Astrocyte (in vitro differentiated cells and primary cell): ENCODE measurements around the gene GUCY2D. TPM values are rescaled to one million over a fixed set of nuclear protein-coding genes. Genes with fewer than 3 reads are reported as not detected.

Experiments used
- DNase-seq: peaks from one replicate; pipeline ENCODE4 v3.0.0-alpha.2; 2010; ENCODE audit warnings: low read depth
- FAIRE-seq: peaks from 2 replicates; lab custom pipeline; 2011; peaks lifted over from hg19 to GRCh38; lab: Jason Lieb, UNC
- H2AFZ ChIP-seq: 2 replicates; pipeline ENCODE4 v1.6.0; 2012; ENCODE audit warnings: low read depth, low read length, inconsistent platforms
- H3K27ac ChIP-seq: 2 replicates; pipeline ENCODE4 v1.5.1; 2011; ENCODE audit warnings: low read depth, low read length, inconsistent platforms
- H3K27me3 ChIP-seq: 2 replicates; pipeline ENCODE4 v1.6.0; 2011; ENCODE audit warnings: low read length, inconsistent platforms; ENCODE audit not compliant: insufficient read depth
- H3K36me3 ChIP-seq: 2 replicates; pipeline ENCODE4 v1.5.1; 2011; ENCODE audit warnings: low read length, inconsistent platforms; ENCODE audit not compliant: insufficient read depth
- H3K4me1 ChIP-seq: 2 replicates; pipeline ENCODE4 v1.5.1; 2011; ENCODE audit warnings: low read length, inconsistent platforms; ENCODE audit not compliant: insufficient read depth
- H3K4me2 ChIP-seq: 2 replicates; pipeline ENCODE4 v1.6.0; 2012; ENCODE audit warnings: low read length, inconsistent platforms
- H3K4me3 ChIP-seq: 2 replicates; pipeline ENCODE4 v1.5.1; 2011; ENCODE audit warnings: low read depth, mild to moderate bottlenecking, low read length, inconsistent platforms; ENCODE audit not compliant: insufficient read depth
- H3K79me2 ChIP-seq: 2 replicates; pipeline ENCODE4 v1.6.0; 2012; ENCODE audit warnings: mild to moderate bottlenecking, low read length, inconsistent platforms; ENCODE audit not compliant: insufficient read depth
- H3K9ac ChIP-seq: 2 replicates; pipeline ENCODE4 v1.6.0; 2012; ENCODE audit warnings: mild to moderate bottlenecking, low read length, inconsistent platforms
- H3K9me3 ChIP-seq: 2 replicates; pipeline ENCODE4 v1.5.1; 2012; ENCODE audit warnings: low read depth, mild to moderate bottlenecking, low read length, inconsistent platforms; ENCODE audit not compliant: insufficient read depth
- H4K20me1 ChIP-seq: 2 replicates; pipeline ENCODE4 v1.6.0; 2012; ENCODE audit warnings: low read length, inconsistent platforms; ENCODE audit not compliant: insufficient read depth
- H3K27ac Mint-ChIP-seq: one replicate; pipeline ENCODE4 v1.8.0; 2021; ENCODE audit warnings: mild to moderate bottlenecking, mixed read lengths; ENCODE audit not compliant: unreplicated experiment
- H3K27me3 Mint-ChIP-seq: one replicate; pipeline ENCODE4 v1.8.0; 2021; ENCODE audit warnings: low read depth, mixed read lengths; ENCODE audit not compliant: unreplicated experiment
- H3K36me3 Mint-ChIP-seq: one replicate; pipeline ENCODE4 v1.8.0; 2021; ENCODE audit warnings: low read depth, mixed read lengths; ENCODE audit not compliant: unreplicated experiment
- H3K4me1 Mint-ChIP-seq: one replicate; pipeline ENCODE4 v1.8.0; 2021; ENCODE audit warnings: low read depth, mixed read lengths; ENCODE audit not compliant: unreplicated experiment
- H3K4me3 Mint-ChIP-seq: one replicate; pipeline ENCODE4 v1.8.0; 2021; ENCODE audit warnings: mild to moderate bottlenecking, moderate library complexity, mixed read lengths; ENCODE audit not compliant: unreplicated experiment
- H3K9me3 Mint-ChIP-seq: one replicate; pipeline ENCODE4 v1.8.0; 2021; ENCODE audit warnings: mild to moderate bottlenecking, mixed read lengths; ENCODE audit not compliant: unreplicated experiment
- EZH2 ChIP-seq: IDR thresholded peaks from 2 replicates; pipeline ENCODE4 v1.6.1; 2012; ENCODE audit warnings: mild to moderate bottlenecking, low read length, inconsistent platforms; ENCODE audit not compliant: insufficient read depth
- total RNA-seq: library from RNA; stranded (reverse); gene quantifications from 2 replicates; pipeline ENCODE4 v1.2.1, GENCODE V29; 2021
- TF ChIP-seq, protein P1 (sequence below): IDR thresholded peaks from 2 replicates; pipeline ENCODE4 v1.5.1; 2011; ENCODE audit warnings: low read depth, mild to moderate bottlenecking, inconsistent platforms, low read length, moderate library complexity; ENCODE audit not compliant: insufficient read depth

Gene GUCY2D
- total RNA-seq, 1 donor from 2014 or later = not detected

- no peak overlapping the region for H3K4me2 ChIP-seq
- Mint-ChIP-seq H3K9me3 (peaks cover 3% of the 10 kb centered on the region), H3K36me3 (no peaks in the 10 kb centered on the region), H3K4me3 (no peak overlapping the region), H3K4me1 (peaks cover 2% of the 10 kb centered on the region), H3K27ac (no peak overlapping the region), H3K27me3 (peaks cover 94% of the 10 kb centered on the region)
- DNase-seq = no peak
- H3K4me1 ChIP-seq = no peaks in the 10 kb centered on the region
- no peaks in the 10 kb centered on the region for H3K9me3 ChIP-seq
- peaks cover 51% of the 10 kb centered on the region for H3K27me3 ChIP-seq
- H3K79me2 ChIP-seq = no peaks in the 10 kb centered on the region
- no peak overlapping the region for H3K9ac ChIP-seq
- H3K36me3 ChIP-seq = no peaks in the 10 kb centered on the region
- no peaks in the 10 kb centered on the region for H4K20me1 ChIP-seq
- H2AFZ ChIP-seq = no peak overlapping the region
- no peak overlapping the region for H3K4me3 ChIP-seq
- H3K27ac ChIP-seq = no peak overlapping the region
- TF ChIP-seq, protein P1, sequence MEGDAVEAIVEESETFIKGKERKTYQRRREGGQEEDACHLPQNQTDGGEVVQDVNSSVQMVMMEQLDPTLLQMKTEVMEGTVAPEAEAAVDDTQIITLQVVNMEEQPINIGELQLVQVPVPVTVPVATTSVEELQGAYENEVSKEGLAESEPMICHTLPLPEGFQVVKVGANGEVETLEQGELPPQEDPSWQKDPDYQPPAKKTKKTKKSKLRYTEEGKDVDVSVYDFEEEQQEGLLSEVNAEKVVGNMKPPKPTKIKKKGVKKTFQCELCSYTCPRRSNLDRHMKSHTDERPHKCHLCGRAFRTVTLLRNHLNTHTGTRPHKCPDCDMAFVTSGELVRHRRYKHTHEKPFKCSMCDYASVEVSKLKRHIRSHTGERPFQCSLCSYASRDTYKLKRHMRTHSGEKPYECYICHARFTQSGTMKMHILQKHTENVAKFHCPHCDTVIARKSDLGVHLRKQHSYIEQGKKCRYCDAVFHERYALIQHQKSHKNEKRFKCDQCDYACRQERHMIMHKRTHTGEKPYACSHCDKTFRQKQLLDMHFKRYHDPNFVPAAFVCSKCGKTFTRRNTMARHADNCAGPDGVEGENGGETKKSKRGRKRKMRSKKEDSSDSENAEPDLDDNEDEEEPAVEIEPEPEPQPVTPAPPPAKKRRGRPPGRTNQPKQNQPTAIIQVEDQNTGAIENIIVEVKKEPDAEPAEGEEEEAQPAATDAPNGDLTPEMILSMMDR = no peak
- no peak for TF ChIP-seq EZH2
- no peak for FAIRE-seq
These were observed 64.7 kb downstream of the GUCY2D start for GRCh38 chr17:8066841-8067775.

DNA sequence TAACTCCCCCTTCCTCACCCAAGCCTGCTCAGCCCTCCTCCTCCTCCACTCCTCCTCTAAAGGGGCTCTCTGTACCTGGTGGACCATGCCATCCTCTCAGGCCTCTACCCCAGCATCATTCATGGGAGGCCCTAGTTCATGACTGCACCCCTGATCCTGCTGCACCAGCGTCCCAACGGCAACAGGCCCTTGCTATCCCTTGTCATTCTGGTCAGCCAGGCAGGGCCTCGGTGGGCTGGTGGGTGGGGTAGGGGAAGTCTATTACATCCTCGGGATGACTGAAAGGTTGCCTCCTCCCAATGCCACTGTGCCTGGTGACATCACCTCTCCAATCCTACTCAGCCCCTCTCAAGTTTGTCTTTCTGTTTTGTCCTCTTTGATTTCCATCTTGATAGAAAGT is 65.4 kb downstream of the GUCY2D start:
- no peak overlapping the region for H3K27ac ChIP-seq
- Mint-ChIP-seq H3K4me3 (no peak overlapping the region), H3K9me3 (peaks cover 3% of the 10 kb centered on the region), H3K27ac (no peak overlapping the region), H3K4me1 (no peaks in the 10 kb centered on the region), H3K36me3 (peaks cover 1% of the 10 kb centered on the region), H3K27me3 (peaks cover 94% of the 10 kb centered on the region)
- H2AFZ ChIP-seq = no peak overlapping the region
- no peaks in the 10 kb centered on the region for H3K36me3 ChIP-seq
- no peak overlapping the region for H3K9ac ChIP-seq
- H3K4me3 ChIP-seq = no peak overlapping the region
- H4K20me1 ChIP-seq = no peaks in the 10 kb centered on the region
- FAIRE-seq (no peak), DNase-seq (no peak)
- H3K4me2 ChIP-seq = no peak overlapping the region
- H3K4me1 ChIP-seq = peaks cover 2% of the 10 kb centered on the region
- no peaks in the 10 kb centered on the region for H3K79me2 ChIP-seq
- H3K27me3 ChIP-seq = peaks cover 51% of the 10 kb centered on the region
- no peak for TF ChIP-seq EZH2
- TF ChIP-seq, protein P1 = no peak
- no peaks in the 10 kb centered on the region for H3K9me3 ChIP-seq
